Suprapubic skin (tissue), 4 donors: ENCODE measurements around the gene HHAT. TPM values are rescaled to one million over a fixed set of nuclear protein-coding genes. Genes with fewer than 3 reads are reported as not detected.

Experiments
- DNase-seq, 2 donors: peaks; one replicate each; pipeline ENCODE4 v3.0.0-alpha.2; 2019; ENCODE audit warnings: low spot score in 2 of 2
- H3K27ac ChIP-seq: fragments of 200-600 bp; sonication (generic); one replicate; pipeline ENCODE4 v1.5.1; 2019
- H3K27me3 ChIP-seq: fragments of 200-600 bp; sonication (generic); one replicate; pipeline ENCODE4 v1.5.1; 2019
- H3K36me3 ChIP-seq: fragments of 200-600 bp; sonication (generic); one replicate; pipeline ENCODE4 v1.5.1; 2019
- H3K4me1 ChIP-seq: fragments of 200-600 bp; sonication (generic); one replicate; pipeline ENCODE4 v1.5.1; 2019
- H3K4me3 ChIP-seq: fragments of 200-600 bp; sonication (generic); one replicate; pipeline ENCODE4 v1.5.1; 2019; ENCODE audit warnings: mild to moderate bottlenecking
- H3K9me3 ChIP-seq: fragments of 200-600 bp; sonication (generic); one replicate; pipeline ENCODE4 v1.5.1; 2019
- EP300 ChIP-seq: sonication (generic); formaldehyde crosslinking; IDR thresholded peaks from one replicate; pipeline ENCODE4 v1.6.1; 2017; ENCODE audit warnings: antibody characterized with exemption
- POLR2A ChIP-seq, 2 donors: fragments of 450-650 bp; IDR thresholded peaks; one replicate each; pipeline ENCODE4 v1.6.1; 2017; ENCODE audit warnings: antibody characterized with exemption in 2 of 2, mild to moderate bottlenecking in 2 of 2, moderate library complexity in 2 of 2
- POLR2AphosphoS5 ChIP-seq, 3 donors: sonication (generic); formaldehyde crosslinking; IDR thresholded peaks; one replicate each; pipeline ENCODE4 v1.6.1; 2017; ENCODE audit warnings: antibody characterized with exemption in 3 of 3
- WGBS: methylation state at CpG from one replicate; pipeline ENCODE4 v1.1.5; 2018; 5-methylcytosine and 5-hydroxymethylcytosine counted together
- total RNA-seq, 4 donors: library from RNA; depleted of rRNA; stranded (reverse); fragments of >200 nt; gene quantifications; one replicate each; pipeline ENCODE4 v1.1.0, GENCODE V29; 2016
- TF ChIP-seq, protein P1 (sequence below), 2 donors: fragments of 200-600 bp in 1 of 2; fragments of 450-650 bp in 1 of 2; sonication (generic) in 1 of 2; IDR thresholded peaks; one replicate each; pipeline ENCODE4 v1.5.1; 2016 to 2019; ENCODE audit warnings: antibody characterized with exemption in 2 of 2, mild to moderate bottlenecking in 1 of 2, moderate library complexity in 1 of 2

HHAT gene
- total RNA-seq, 4 donors from 2014 or later, result 4.1 to 20.0 (median 9.3) TPM

DNA sequence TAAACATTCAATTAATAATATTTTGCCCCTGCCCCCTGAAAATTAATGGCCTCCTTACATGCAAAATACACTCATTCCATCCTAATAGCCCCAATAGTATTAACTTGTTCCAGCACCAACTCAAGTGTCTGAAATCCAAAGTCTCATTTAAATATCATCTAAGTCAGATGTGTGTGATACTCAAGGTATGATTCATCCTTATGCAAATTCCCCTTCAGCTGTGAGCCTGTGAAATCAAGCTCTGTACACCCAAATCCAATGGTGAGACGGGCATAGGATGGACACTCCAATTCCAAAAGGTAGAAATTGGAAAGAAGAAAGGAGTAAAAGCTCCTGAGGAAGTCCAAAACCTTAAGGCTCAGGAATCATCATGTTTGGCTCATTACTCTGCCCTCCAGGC, 83.5 kb downstream of the HHAT start:
- Histone ChIP-seq H3K4me1 (no peaks in the 10 kb centered on the region), H3K4me3 (no peak overlapping the region), H3K27ac (no peak overlapping the region), H3K27me3 (no peaks in the 10 kb centered on the region), H3K9me3 (no peaks in the 10 kb centered on the region), H3K36me3 (no peaks in the 10 kb centered on the region)
- 95% methylated on average over 1 of the region's 1 CpG for WGBS
- TF ChIP-seq, protein P1, sequence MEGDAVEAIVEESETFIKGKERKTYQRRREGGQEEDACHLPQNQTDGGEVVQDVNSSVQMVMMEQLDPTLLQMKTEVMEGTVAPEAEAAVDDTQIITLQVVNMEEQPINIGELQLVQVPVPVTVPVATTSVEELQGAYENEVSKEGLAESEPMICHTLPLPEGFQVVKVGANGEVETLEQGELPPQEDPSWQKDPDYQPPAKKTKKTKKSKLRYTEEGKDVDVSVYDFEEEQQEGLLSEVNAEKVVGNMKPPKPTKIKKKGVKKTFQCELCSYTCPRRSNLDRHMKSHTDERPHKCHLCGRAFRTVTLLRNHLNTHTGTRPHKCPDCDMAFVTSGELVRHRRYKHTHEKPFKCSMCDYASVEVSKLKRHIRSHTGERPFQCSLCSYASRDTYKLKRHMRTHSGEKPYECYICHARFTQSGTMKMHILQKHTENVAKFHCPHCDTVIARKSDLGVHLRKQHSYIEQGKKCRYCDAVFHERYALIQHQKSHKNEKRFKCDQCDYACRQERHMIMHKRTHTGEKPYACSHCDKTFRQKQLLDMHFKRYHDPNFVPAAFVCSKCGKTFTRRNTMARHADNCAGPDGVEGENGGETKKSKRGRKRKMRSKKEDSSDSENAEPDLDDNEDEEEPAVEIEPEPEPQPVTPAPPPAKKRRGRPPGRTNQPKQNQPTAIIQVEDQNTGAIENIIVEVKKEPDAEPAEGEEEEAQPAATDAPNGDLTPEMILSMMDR (IDR thresholded peaks at IDR 0.05), result no peak
- TF ChIP-seq POLR2A (IDR thresholded peaks at IDR 0.05) (no peak), EP300 (no peak), POLR2AphosphoS5 (IDR thresholded peaks at IDR 0.05) (no peak)
- DNase-seq, result no peak

DNA sequence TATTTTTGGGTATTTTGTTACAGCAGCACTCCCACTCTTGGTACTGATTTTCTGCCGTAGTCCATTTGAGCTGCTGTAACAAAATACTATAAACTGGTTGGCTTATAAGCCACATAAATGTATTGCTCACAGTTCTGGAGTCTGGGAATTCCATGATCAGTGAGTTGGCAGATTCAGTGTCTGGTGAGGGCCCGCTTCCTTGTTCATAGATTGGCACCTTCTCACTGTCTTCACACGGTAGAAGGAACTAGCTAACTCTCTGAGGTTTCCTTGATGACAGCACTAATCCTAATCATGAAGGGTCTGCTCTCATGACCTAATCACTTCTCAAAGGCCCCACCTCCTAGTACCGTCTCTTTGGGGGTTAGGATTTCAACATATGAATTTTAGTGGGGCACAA, 85.2 kb downstream of the HHAT start:
- DNase-seq, result no peak
- Histone ChIP-seq H3K36me3 (no peaks in the 10 kb centered on the region), H3K4me3 (no peak overlapping the region), H3K9me3 (no peaks in the 10 kb centered on the region), H3K27me3 (no peaks in the 10 kb centered on the region), H3K27ac (no peak overlapping the region), H3K4me1 (peaks cover 1% of the 10 kb centered on the region)
- TF ChIP-seq POLR2AphosphoS5 (IDR thresholded peaks at IDR 0.05) (no peak), POLR2A (IDR thresholded peaks at IDR 0.05) (no peak), EP300 (no peak)
- TF ChIP-seq, protein P1 (IDR thresholded peaks at IDR 0.05), result no peak
- whole genome bisulfite sequencing, result 88% methylated on average over 4 of the region's 4 CpGs

DNA sequence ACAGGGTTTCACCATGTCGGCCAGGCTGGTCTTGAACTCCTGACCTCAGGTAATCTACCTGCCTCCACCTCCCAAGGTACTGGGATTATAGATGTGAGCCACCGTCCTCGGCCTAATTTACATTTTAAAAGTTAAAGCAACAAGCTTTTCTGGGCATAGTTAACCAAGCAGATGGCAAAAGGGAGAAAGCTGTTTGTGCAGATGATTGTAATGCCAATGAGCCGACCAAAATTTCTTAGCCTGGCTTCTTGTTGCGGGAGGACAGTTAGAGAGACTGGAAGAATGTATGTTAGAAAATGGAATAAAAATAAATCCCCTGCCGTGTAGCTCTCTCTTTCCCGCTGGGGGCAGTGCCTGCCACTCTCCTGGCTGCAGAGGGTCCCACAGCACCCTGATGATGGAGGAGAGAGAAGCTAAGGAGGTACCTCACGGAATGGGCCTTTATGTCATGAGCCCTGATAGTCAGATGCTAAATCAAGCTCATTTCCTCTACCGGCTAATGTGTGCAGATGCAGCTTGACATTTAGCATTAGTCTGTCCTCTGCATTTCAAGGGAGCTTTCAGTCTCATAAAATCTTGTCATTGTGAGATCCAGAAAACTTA, 87.2 kb downstream of the HHAT start:
- 80% methylated on average over 9 of the region's 9 CpGs for WGBS
- no peak for TF ChIP-seq POLR2AphosphoS5 (IDR thresholded peaks at IDR 0.05)
- TF ChIP-seq, protein P1 (IDR thresholded peaks at IDR 0.05), result no peak
- no peak for TF ChIP-seq EP300
- no peak for TF ChIP-seq POLR2A (IDR thresholded peaks at IDR 0.05)
- no peaks in the 10 kb centered on the region for H3K9me3 ChIP-seq
- H3K4me3 ChIP-seq, result no peak overlapping the region
- H3K4me1 ChIP-seq, result peaks cover 2% of the 10 kb centered on the region
- DNase-seq, result no peak
- H3K27me3 ChIP-seq, result no peaks in the 10 kb centered on the region
- H3K36me3 ChIP-seq, result no peaks in the 10 kb centered on the region
- no peak overlapping the region for H3K27ac ChIP-seq

DNA sequence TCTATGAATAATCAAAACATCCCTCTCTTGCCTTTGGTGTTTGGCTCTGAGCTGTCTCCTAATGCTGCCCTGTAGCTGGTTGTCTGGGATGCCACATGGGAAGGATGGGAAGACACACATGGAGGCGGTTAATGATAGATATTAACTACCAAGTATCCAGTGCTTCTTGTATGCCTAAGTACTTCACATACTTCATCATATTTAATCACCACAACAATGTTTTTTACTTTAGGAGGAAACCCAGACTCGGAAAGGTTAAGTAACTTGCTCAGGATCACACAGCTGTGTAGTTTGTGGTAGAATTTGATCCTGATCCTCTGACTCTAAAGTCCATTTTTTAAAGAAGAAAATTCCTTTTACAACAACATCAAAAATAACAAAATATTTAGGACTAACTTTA, 88.0 kb downstream of the HHAT start:
- Histone ChIP-seq H3K27ac (no peak overlapping the region), H3K9me3 (no peaks in the 10 kb centered on the region), H3K27me3 (no peaks in the 10 kb centered on the region), H3K4me1 (peaks cover 2% of the 10 kb centered on the region), H3K4me3 (no peak overlapping the region), H3K36me3 (no peaks in the 10 kb centered on the region)
- DNase-seq, result no peak
- WGBS, result 93% methylated on average over 2 of the region's 2 CpGs
- TF ChIP-seq POLR2AphosphoS5 (IDR thresholded peaks at IDR 0.05) (no peak), POLR2A (IDR thresholded peaks at IDR 0.05) (no peak), EP300 (no peak)
- TF ChIP-seq, protein P1 (IDR thresholded peaks at IDR 0.05), result no peak

DNA sequence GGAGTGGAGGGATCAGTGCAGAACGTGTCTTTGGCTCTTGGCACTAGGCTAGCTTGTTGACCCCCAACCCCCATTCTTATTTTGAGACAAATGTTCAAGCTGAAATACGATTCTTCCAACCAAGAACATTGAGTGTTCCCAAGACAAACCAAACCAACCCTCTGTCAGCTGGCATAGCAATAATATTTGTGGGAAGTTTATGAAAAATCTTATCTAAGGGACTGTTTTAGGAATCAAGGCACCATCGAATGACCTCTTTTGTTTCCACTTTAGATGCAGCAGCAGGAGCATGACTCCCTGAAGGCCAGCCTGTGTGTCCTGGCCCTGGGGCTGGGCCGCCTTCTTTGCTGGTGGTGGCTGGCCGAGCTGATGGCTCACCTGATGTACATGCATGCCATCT, 89.2 kb downstream of the HHAT start:
- Histone ChIP-seq H3K4me1 (peaks cover 2% of the 10 kb centered on the region), H3K27me3 (no peaks in the 10 kb centered on the region), H3K9me3 (no peaks in the 10 kb centered on the region), H3K36me3 (no peaks in the 10 kb centered on the region), H3K27ac (no peak overlapping the region), H3K4me3 (no peak overlapping the region)
- TF ChIP-seq, protein P1 (IDR thresholded peaks at IDR 0.05), result no peak
- TF ChIP-seq POLR2A (IDR thresholded peaks at IDR 0.05) (no peak), EP300 (no peak), POLR2AphosphoS5 (IDR thresholded peaks at IDR 0.05) (no peak)
- DNase-seq, result no peak
- whole genome bisulfite sequencing, result 96% methylated on average over 5 of the region's 5 CpGs
